Uterus (tissue), 4 donors: Measurements from ENCODE around the gene SLC29A1. TPM values are rescaled to one million over a fixed set of nuclear protein-coding genes. Genes with fewer than 3 reads are reported as not detected.

Experiments used
- DNase-seq, 2 donors: peaks; one replicate each; pipeline ENCODE4 v3.0.0-alpha.2; 2019 to 2020
- H3K27ac ChIP-seq, 2 donors: fragments of 200-600 bp; sonication (generic); 1 replicate in 1 of 2; 2 replicates in 1 of 2; pipeline ENCODE4 v1.5.1; 2016 to 2018
- H3K27me3 ChIP-seq, 2 donors: fragments of 200-600 bp; sonication (generic); one replicate each; pipeline ENCODE4 v1.5.1; 2018 to 2019; ENCODE audit warnings: control low read depth in 1 of 2
- H3K36me3 ChIP-seq, 2 donors: fragments of 200-600 bp; sonication (generic); one replicate each; pipeline ENCODE4 v1.5.1; 2019; ENCODE audit warnings: control low read depth in 1 of 2
- H3K4me1 ChIP-seq, 2 donors: fragments of 200-600 bp; sonication (generic); one replicate each; pipeline ENCODE4 v1.5.1; 2018 to 2019; ENCODE audit warnings: control low read depth in 1 of 2
- H3K4me3 ChIP-seq, 2 donors: fragments of 200-600 bp; sonication (generic); 1 replicate in 1 of 2; 2 replicates in 1 of 2; pipeline ENCODE4 v1.5.1; 2018 to 2019; ENCODE audit warnings: mild to moderate bottlenecking in 1 of 2
- H3K9me3 ChIP-seq, 2 donors: fragments of 200-600 bp; sonication (generic); one replicate each; pipeline ENCODE4 v1.5.1; 2019; ENCODE audit warnings: control low read depth in 1 of 2
- POLR2A ChIP-seq, 2 donors: fragments of 450-650 bp; IDR thresholded peaks; one replicate each; pipeline ENCODE4 v1.6.1; 2016; ENCODE audit warnings: antibody characterized with exemption in 2 of 2, mild to moderate bottlenecking in 1 of 2, moderate library complexity in 1 of 2
- intact Hi-C: fragments of 100-400 bp; cut with DNase I; formaldehyde crosslinking; loops from one replicate; pipeline ENCODE4 v1.15.1; 2023; ENCODE audit warnings: low total_unique reads
- total RNA-seq, 4 donors: library from RNA; depleted of rRNA in 3 of 4; stranded (reverse); fragments of >200 nt in 3 of 4; gene quantifications; one replicate each; pipeline versions ENCODE4 v1.1.0 to v1.2.4, GENCODE V29; 2014 to 2023
- TF ChIP-seq, protein P1 (sequence below), 4 experiments: fragments of 200-600 bp in 2 of 4; fragments of 450-650 bp in 2 of 4; sonication (generic) in 2 of 4; IDR thresholded peaks; one replicate each; pipeline ENCODE4 v1.5.1; 2016 to 2019; ENCODE audit warnings: antibody characterized with exemption in 4 of 4, mild to moderate bottlenecking in 2 of 4, moderate library complexity in 1 of 4
- donor health status: DM: yes; HTN: yes; CAD: no.

SLC29A1 gene
- total RNA-seq, 4 donors from 2014 or later, result 29.9 to 150 (median 95.1) TPM

DNA sequence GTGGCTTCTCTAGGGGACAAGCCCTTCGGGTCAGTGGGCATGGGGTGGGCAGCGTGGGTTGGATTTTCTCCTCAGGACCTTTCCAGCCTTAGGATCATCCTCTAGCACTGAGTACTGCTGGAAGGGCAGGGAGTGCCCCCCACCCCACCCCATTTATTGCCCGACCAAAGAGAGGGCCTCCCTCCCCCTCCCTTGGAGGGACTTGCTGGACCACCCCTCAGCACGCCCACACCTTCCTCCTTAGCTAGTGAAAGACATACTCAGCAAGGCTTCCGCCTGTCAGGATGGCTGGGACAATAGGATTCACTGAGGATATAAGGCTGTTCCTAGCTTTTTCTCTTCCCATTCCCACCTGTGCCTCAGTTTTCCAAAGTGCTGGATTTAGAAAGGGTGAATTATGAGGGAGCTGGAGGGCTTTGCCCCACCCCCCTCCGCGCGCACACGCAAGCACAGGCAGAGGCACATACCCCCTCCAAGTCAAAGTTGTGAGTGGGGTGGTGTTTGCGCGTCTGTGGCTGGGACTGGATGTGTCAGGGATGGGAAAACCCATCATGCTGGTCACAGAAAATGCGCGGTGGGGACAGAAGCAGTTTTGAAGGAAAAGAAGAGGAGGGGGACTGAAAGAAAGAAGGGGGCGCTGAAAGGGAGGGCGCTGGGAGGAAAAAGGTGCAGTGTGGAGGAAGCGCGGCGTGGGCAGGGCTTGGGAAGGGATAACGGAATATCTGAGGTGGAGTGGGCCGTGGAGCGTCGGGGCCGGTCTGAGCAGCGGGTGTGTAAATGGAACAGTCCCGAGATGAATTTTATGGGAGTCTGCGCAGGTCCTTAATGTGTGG, 693 bp upstream of the SLC29A1 start:
- H3K4me1 ChIP-seq, result peaks cover 0 to 31% of the 10 kb centered on the region in 2 donors
- intact Hi-C loops, result no loop called here
- no peak for DNase-seq
- no peaks in the 10 kb centered on the region for H3K9me3 ChIP-seq
- H3K27me3 ChIP-seq, result no peaks in the 10 kb centered on the region
- no peaks in the 10 kb centered on the region for H3K36me3 ChIP-seq
- TF ChIP-seq, protein P1, sequence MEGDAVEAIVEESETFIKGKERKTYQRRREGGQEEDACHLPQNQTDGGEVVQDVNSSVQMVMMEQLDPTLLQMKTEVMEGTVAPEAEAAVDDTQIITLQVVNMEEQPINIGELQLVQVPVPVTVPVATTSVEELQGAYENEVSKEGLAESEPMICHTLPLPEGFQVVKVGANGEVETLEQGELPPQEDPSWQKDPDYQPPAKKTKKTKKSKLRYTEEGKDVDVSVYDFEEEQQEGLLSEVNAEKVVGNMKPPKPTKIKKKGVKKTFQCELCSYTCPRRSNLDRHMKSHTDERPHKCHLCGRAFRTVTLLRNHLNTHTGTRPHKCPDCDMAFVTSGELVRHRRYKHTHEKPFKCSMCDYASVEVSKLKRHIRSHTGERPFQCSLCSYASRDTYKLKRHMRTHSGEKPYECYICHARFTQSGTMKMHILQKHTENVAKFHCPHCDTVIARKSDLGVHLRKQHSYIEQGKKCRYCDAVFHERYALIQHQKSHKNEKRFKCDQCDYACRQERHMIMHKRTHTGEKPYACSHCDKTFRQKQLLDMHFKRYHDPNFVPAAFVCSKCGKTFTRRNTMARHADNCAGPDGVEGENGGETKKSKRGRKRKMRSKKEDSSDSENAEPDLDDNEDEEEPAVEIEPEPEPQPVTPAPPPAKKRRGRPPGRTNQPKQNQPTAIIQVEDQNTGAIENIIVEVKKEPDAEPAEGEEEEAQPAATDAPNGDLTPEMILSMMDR (IDR thresholded peaks at IDR 0.05), result no peak
- TF ChIP-seq POLR2A (IDR thresholded peaks at IDR 0.05), result no peak
- H3K27ac ChIP-seq, result peak overlapping the region; percentile 89 to 91
- H3K4me3 ChIP-seq, result peak overlapping the region; percentile 36 to 47

DNA sequence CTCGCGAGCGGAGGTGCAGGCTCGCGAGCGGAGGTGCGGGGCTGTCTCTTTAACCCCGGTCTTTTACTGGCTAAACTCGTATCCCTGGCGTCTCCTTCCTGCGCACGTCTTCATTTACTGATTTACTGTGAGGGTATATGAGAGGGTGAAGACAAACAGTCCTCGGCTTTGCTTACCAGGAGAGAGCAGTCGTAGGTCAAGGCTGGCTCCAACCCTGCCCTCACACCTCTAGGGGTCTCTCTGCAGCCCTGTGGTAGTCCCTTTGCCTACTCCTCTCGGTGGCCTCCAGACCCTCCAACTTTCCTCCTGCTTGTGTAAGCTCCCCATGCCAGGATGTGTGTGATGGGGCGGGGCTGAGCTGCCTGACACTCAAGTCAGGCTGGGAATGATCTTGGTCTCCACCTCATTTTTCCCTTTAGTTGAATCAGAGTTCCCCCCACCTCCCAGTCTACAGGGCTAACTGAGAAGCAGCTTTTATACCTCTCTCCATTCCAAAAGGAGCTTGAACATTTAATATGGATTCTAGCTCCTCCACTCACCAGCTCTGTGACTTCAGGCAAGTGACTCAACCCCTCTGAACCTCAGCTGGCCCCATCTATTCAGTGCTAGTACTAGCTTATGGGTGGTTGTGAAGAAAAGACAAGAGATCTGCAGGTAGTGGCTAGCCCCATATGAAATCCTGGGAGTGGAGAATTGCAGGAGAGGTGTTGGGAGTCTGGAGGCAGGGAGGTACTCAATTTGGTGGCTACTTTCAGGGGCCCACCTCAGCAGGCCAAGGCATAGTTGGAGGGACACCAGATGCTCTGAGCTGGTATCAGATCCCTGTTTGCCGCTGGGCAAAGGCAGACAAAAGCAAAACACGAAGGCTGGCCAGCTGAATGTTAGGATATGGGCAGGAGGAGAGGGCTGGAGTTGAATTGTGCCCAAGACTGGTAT, 902 bp downstream of the SLC29A1 start:
- H3K27ac ChIP-seq, result peak overlapping the region; percentile 89 to 91
- H3K36me3 ChIP-seq, result no peaks in the 10 kb centered on the region
- H3K4me3 ChIP-seq, result peak overlapping the region; percentile 36 to 47
- DNase-seq, result no peak
- H3K4me1 ChIP-seq, result peaks cover 0 to 31% of the 10 kb centered on the region in 2 donors
- no peaks in the 10 kb centered on the region for H3K9me3 ChIP-seq
- H3K27me3 ChIP-seq, result no peaks in the 10 kb centered on the region
- intact Hi-C loops, result no loop called here
- TF ChIP-seq POLR2A (IDR thresholded peaks at IDR 0.05), result no peak
- TF ChIP-seq, protein P1 (IDR thresholded peaks at IDR 0.05), result no peak

DNA sequence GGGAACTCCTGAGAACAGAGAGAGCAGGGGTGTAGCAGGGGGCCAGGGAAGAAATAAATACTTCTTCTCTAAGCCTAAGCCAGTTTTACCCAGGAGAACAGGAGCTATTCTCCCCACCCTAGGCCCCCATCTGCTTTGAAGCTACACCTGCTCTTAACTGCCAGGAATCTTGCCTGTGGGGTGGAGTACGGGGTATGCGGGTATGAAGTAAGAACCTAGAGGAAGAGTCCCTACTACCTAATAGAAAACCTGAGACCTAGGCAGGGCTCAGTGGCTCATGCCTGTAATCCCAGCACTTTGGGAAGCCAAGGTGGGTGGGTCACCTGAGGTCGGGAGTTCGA, 1.5 kb downstream of the SLC29A1 start:
- Histone ChIP-seq H3K9me3 (no peaks in the 10 kb centered on the region), H3K27ac (peak overlapping the region; percentile 89 to 91), H3K4me1 (peaks cover 0 to 31% of the 10 kb centered on the region in 2 donors), H3K36me3 (no peaks in the 10 kb centered on the region), H3K4me3 (no peak overlapping the region), H3K27me3 (no peaks in the 10 kb centered on the region)
- no peak for DNase-seq
- intact Hi-C loops, result no loop called here
- no peak for TF ChIP-seq POLR2A (IDR thresholded peaks at IDR 0.05)
- TF ChIP-seq, protein P1 (IDR thresholded peaks at IDR 0.05), result no peak

DNA sequence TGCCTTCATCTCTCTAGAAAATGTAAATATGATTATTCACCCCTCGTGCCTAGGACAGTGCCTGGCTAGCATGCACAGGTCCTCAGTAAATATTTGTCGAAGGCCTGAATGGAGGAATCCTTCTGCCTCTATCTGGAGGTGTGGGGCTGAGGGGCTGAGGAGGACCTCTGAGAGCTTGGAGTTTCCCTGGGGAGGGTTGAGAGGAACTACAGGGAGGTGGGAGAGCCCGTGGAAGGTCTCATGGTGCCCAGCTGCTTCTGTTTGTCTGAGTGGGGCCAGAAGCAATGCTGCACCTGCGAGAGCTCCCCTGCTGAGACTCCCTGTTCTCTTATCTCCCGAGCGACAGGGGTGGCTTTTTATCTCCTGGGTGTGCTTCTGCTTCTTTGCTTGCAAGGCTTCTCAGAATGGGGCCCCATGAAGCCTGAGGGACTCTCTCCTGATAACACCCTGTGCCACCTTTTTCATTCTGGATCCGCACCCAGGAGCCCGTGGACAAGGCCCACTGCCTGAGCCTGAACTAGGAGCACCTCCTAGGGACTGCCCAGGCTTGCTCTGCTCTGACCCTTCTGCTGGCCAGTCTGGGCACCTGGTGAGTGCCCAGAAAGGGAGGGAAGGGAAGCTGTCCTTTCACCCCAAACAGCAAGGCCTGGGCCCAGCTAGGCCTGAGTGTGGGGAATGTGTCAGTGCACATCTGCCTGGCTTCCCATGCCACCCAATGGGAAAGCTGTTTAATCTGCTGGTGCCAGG, 2.4 kb downstream of the SLC29A1 start:
- no peak for DNase-seq
- intact Hi-C loops, result no loop called here
- H3K9me3 ChIP-seq, result no peaks in the 10 kb centered on the region
- TF ChIP-seq, protein P1 (IDR thresholded peaks at IDR 0.05), result no peak
- no peak for TF ChIP-seq POLR2A (IDR thresholded peaks at IDR 0.05)
- H3K4me1 ChIP-seq, result peaks cover 0 to 31% of the 10 kb centered on the region in 2 donors
- H3K36me3 ChIP-seq, result no peaks in the 10 kb centered on the region
- H3K27ac ChIP-seq, result peak overlapping the region; percentile 85 to 91
- H3K4me3 ChIP-seq, result no peak overlapping the region
- H3K27me3 ChIP-seq, result no peaks in the 10 kb centered on the region
